BLaER1 treated with 17β-estradiol and CSF1 and Interleukin-3, amounts not matched to agents 10 nM and 100 nM (cell line): ENCODE measurements around the gene UROC1.
A peak's percentile ranks its signal among the peaks of the same experiment; 100 is the strongest.

ENCODE experiments used
- H3K27ac ChIP-seq, 11 experiments: shearing (Covaris generic); formaldehyde crosslinking; 2 replicates each; pipeline ENCODE4 v1.8.1; 2022
- H3K27me3 ChIP-seq, 11 experiments: shearing (Covaris generic); formaldehyde crosslinking; 2 replicates each; pipeline ENCODE4 v1.8.1; 2022
- H3K36me3 ChIP-seq, 11 experiments: shearing (Covaris generic); formaldehyde crosslinking; 2 replicates each; pipeline ENCODE4 v1.8.1; 2022
- H3K4me1 ChIP-seq, 10 experiments: shearing (Covaris generic); formaldehyde crosslinking; 2 replicates each; pipeline ENCODE4 v1.8.1; 2022
- H3K4me2 ChIP-seq, 11 experiments: shearing (Covaris generic); formaldehyde crosslinking; 2 replicates each; pipeline ENCODE4 v1.8.1; 2022
- H3K4me3 ChIP-seq, 10 experiments: shearing (Covaris generic); formaldehyde crosslinking; 2 replicates each; pipeline ENCODE4 v1.8.1; 2022
- H3K9ac ChIP-seq, 11 experiments: shearing (Covaris generic); formaldehyde crosslinking; 2 replicates each; pipeline ENCODE4 v1.8.1; 2022
- H3K9me3 ChIP-seq, 11 experiments: shearing (Covaris generic); formaldehyde crosslinking; replicated peaks in 1 of 11; 2 replicates each; pipeline ENCODE4 v1.8.1; 2022
- H4K20me1 ChIP-seq, 11 experiments: shearing (Covaris generic); formaldehyde crosslinking; 2 replicates each; pipeline ENCODE4 v1.8.1; 2022
- Cebpa-rat ChIP-seq, 11 experiments: shearing (Covaris generic); IDR thresholded peaks; 2 replicates each; pipeline ENCODE4 v1.8.1; 2022

The UROC1 gene

GRCh38 chr3:126485956-126486355, 31.6 kb downstream of the UROC1 start:
- H3K36me3 ChIP-seq = no peaks in the 10 kb centered on the region
- H3K4me2 ChIP-seq = peak overlapping the region in 8 of 11 experiments; percentile 50 to 91 (median 83); a peak in 14 of 22 replicates
- H3K4me1 ChIP-seq = peaks cover 31 to 56% (median 53%) of the 10 kb centered on the region in 10 experiments
- H3K27ac ChIP-seq = peak overlapping the region in 1 of 11 experiments; percentile 62; a peak in 1 of 22 replicates
- no peaks in the 10 kb centered on the region for H3K27me3 ChIP-seq
- H4K20me1 ChIP-seq = no peaks in the 10 kb centered on the region
- TF ChIP-seq Cebpa-rat (IDR thresholded peaks at IDR 0.05) = no peak
- H3K9ac ChIP-seq = no peak overlapping the region
- no peaks in the 10 kb centered on the region for H3K9me3 ChIP-seq
- H3K4me3 ChIP-seq = no peak overlapping the region

DNA sequence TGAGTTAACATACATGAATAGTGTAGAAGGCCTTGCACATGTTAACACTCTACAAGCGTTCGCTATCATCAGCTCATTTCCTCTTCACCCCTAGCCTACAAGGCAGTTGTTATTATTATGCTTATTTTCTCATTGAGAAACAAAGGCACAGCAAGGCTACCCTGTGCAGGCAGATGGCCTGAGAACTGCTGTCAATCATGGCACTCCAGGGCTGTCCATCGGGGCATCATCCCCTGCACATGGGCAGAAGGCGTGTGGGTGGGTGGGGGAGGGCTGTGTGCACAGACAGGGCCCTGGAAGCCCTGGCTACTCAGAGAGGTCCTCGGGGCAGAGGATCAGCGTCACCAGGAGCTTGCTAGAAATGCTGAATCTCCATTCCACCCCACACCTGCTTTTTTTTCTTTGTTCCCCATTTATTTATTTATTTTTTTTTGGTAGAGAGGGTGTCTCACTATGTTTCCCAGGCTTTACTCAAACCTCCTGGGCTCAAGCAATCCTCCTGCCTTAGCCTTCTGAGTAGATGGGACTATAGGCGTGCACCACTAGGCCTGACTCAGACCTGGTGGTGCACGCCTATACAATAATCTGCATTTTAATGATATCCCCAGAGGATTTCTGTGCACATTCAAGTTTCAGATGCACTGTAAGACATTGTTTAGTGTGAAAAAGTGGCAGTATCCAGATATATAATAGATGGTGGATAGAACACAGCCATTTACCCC, 32.2 kb downstream of the UROC1 start:
- H3K4me2 ChIP-seq = peak overlapping the region in 5 of 11 experiments; percentile 82 to 87 (median 83); a peak in 10 of 22 replicates

GRCh38 chr3:126484662-126485061, 32.9 kb downstream of the UROC1 start:
- Histone ChIP-seq H3K4me2 (no peak overlapping the region), H4K20me1 (no peaks in the 10 kb centered on the region), H3K4me3 (no peak overlapping the region), H3K27me3 (no peaks in the 10 kb centered on the region), H3K9ac (no peak overlapping the region), H3K4me1 (peaks cover 22 to 54% (median 46%) of the 10 kb centered on the region in 10 experiments), H3K36me3 (no peaks in the 10 kb centered on the region), H3K9me3 (no peaks in the 10 kb centered on the region), H3K27ac (no peak overlapping the region)
- TF ChIP-seq Cebpa-rat (IDR thresholded peaks at IDR 0.05) = no peak

More for the DNA sequence above, 32.2 kb downstream of the UROC1 start:
- peaks cover 25 to 55% (median 48%) of the 10 kb centered on the region in 10 experiments for H3K4me1 ChIP-seq
- TF ChIP-seq Cebpa-rat (IDR thresholded peaks at IDR 0.05) = no peak
- no peaks in the 10 kb centered on the region for H3K27me3 ChIP-seq
- H3K36me3 ChIP-seq = no peaks in the 10 kb centered on the region
- no peak overlapping the region for H3K9ac ChIP-seq
- H3K9me3 ChIP-seq = no peaks in the 10 kb centered on the region
- H3K4me3 ChIP-seq = no peak overlapping the region
- H3K27ac ChIP-seq = no peak overlapping the region
- H4K20me1 ChIP-seq = no peaks in the 10 kb centered on the region

DNA sequence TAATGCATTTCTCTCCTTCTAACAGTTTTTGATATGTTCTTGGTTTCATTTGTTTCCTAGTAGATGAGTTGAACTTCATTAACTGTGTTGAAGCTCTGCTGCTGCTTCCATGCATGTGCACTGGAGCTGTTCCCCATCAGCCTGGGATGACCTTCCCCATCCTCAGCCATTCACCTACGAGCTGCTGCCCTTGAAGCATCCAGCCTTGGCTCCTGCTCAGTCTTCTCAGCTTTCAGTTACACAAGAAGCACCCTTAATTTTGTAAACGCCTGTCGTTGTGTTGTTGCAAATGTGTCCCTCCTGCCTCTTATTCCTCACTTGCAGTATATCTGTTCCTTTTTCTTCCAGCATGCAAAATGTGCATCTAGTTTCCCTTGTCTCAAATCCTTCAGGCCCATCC, 33.4 kb downstream of the UROC1 start:
- Histone ChIP-seq H3K9ac (no peak overlapping the region), H3K36me3 (no peaks in the 10 kb centered on the region), H3K27me3 (no peaks in the 10 kb centered on the region), H3K9me3 (no peaks in the 10 kb centered on the region), H3K4me1 (peaks cover 22 to 49% (median 41%) of the 10 kb centered on the region in 10 experiments), H3K4me3 (no peak overlapping the region), H3K4me2 (no peak overlapping the region), H4K20me1 (no peaks in the 10 kb centered on the region), H3K27ac (no peak overlapping the region)
- no peak for TF ChIP-seq Cebpa-rat (IDR thresholded peaks at IDR 0.05)

DNA sequence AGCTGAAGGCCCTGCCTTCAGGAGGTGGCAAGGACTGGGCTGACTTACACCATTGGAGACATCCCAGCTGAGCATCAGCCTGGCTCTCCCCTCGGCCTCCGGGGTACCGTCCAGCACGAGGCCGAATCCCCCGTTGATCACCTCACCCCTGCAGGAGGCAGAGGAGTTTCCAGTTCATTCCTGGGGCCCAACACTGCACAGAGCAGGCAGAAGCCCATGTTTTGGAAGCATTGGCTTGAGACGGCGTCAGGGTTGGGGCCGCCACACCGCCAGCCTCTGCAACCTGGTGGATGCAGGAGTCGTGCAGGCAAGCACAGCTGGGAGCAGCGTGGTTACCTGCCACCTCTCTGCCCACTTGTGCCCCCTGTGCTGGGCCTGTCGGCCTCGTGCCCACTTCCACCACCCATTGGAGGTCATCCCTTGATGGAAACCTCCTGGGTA, 34.2 kb downstream of the UROC1 start:
- H3K4me3 ChIP-seq = no peak overlapping the region
- no peak for TF ChIP-seq Cebpa-rat (IDR thresholded peaks at IDR 0.05)
- H3K27ac ChIP-seq = no peak overlapping the region
- H3K36me3 ChIP-seq = no peaks in the 10 kb centered on the region
- H4K20me1 ChIP-seq = no peaks in the 10 kb centered on the region
- no peaks in the 10 kb centered on the region for H3K27me3 ChIP-seq
- H3K9me3 ChIP-seq = no peaks in the 10 kb centered on the region
- no peak overlapping the region for H3K9ac ChIP-seq
- H3K4me2 ChIP-seq = no peak overlapping the region
- peaks cover 19 to 41% (median 33%) of the 10 kb centered on the region in 10 experiments for H3K4me1 ChIP-seq

GRCh38 chr3:126482503-126483255, 34.9 kb downstream of the UROC1 start:
- Histone ChIP-seq H3K36me3 (no peaks in the 10 kb centered on the region), H3K4me2 (no peak overlapping the region), H3K9ac (no peak overlapping the region), H3K4me3 (no peak overlapping the region), H3K9me3 (no peaks in the 10 kb centered on the region), H4K20me1 (no peaks in the 10 kb centered on the region), H3K27ac (no peak overlapping the region), H3K4me1 (peaks cover 12 to 34% (median 27%) of the 10 kb centered on the region in 10 experiments), H3K27me3 (no peaks in the 10 kb centered on the region)
- no peak for TF ChIP-seq Cebpa-rat (IDR thresholded peaks at IDR 0.05)

- TF ChIP-seq Cebpa-rat (IDR thresholded peaks at IDR 0.05) = no peak
- Histone ChIP-seq H3K4me2 (no peak overlapping the region), H3K4me3 (no peak overlapping the region)
These were observed 35.6 kb downstream of the UROC1 start for GRCh38 chr3:126481808-126482502.

DNA sequence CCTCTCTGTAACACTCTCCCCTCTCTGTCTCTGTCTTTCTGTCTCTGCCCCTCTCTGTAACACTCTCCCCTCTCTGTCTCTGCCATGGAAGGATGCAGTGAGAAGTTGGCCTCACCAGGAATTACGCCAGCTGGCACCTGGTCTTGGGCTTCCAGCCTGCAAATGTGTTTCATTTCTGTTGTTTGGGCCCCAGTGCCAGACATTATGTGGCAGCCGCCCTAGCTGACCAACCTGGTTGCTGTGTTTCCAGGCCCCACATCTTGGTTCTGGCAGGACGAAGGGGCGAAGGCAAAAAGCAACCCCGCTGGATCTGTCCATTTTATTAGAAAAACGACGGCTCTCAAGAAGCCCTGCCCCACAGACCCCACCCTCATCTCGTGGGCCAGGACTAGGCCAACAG, 36.7 kb downstream of the UROC1 start:
- 0 out of 22 replicates have a peak overlapping the region, but pooled peaks of 1 of the 11 experiments have one; percentile 35 for H3K4me2 ChIP-seq
- H3K27me3 ChIP-seq = no peaks in the 10 kb centered on the region
- no peak for TF ChIP-seq Cebpa-rat (IDR thresholded peaks at IDR 0.05)
- no peaks in the 10 kb centered on the region for H3K36me3 ChIP-seq
- no peaks in the 10 kb centered on the region for H4K20me1 ChIP-seq
- peaks cover 4 to 23% (median 14%) of the 10 kb centered on the region in 10 experiments; a peak in 18 of 20 replicates for H3K4me1 ChIP-seq
- H3K9me3 ChIP-seq = no peaks in the 10 kb centered on the region
- H3K9ac ChIP-seq = no peak overlapping the region
- H3K27ac ChIP-seq = no peak overlapping the region
- no peak overlapping the region for H3K4me3 ChIP-seq

More at GRCh38 chr3:126481808-126482502, 35.6 kb downstream of the UROC1 start:
- no peaks in the 10 kb centered on the region for H3K9me3 ChIP-seq
- H3K4me1 ChIP-seq = peaks cover 5 to 27% (median 19%) of the 10 kb centered on the region in 10 experiments
- H3K9ac ChIP-seq = no peak overlapping the region
- H4K20me1 ChIP-seq = no peaks in the 10 kb centered on the region
- H3K36me3 ChIP-seq = no peaks in the 10 kb centered on the region
- no peaks in the 10 kb centered on the region for H3K27me3 ChIP-seq
- H3K27ac ChIP-seq = no peak overlapping the region

DNA sequence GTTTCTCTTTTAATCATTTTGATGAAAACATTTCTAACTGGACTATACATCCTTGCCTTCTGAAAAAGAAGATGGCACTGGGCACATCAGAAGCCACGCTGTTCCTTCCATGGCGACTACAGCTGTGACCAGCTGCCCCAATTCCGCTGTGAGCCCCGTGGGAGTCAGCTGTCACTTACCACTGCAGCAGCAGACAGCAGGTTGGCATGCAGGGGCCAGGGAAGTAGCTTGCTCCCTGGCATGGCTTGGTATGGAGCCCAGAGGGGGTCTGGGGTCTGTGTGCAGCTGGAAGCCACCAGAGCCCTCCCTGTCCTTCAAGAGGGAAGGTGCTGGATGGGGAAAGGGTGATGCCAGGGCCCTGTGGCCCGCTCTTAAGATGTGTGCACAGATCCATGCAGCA, 37.4 kb downstream of the UROC1 start:
- no peak overlapping the region for H3K4me3 ChIP-seq
- H3K36me3 ChIP-seq = no peaks in the 10 kb centered on the region
- no peak overlapping the region for H3K9ac ChIP-seq
- peak overlapping the region in 8 of 11 experiments; percentile 6 to 51 (median 35); a peak in 7 of 22 replicates for H3K4me2 ChIP-seq
- peaks cover 4 to 17% (median 11%) of the 10 kb centered on the region in 10 experiments; a peak in 18 of 20 replicates for H3K4me1 ChIP-seq
- H3K27me3 ChIP-seq = no peaks in the 10 kb centered on the region
- peaks cover 0 to 3% (median 2%) of the 10 kb centered on the region in 11 experiments; a peak in 17 of 22 replicates for H4K20me1 ChIP-seq
- no peaks in the 10 kb centered on the region for H3K9me3 ChIP-seq
- no peak for TF ChIP-seq Cebpa-rat (IDR thresholded peaks at IDR 0.05)
- H3K27ac ChIP-seq = no peak overlapping the region
